HG03066 (cell line): ENCODE data around the gene GATA5.
"Not testable (repeated sequence)": the region's sequence is repeated elsewhere in the genome, so short reads cannot be mapped to it uniquely, and the experiment has no call there.

Experiments used
- ATAC-seq: cut with Tn5 transposase; IDR thresholded peaks from one replicate; pipeline ENCODE4 v1.9.1; 2021; ENCODE audit warnings: low read depth; ENCODE audit not compliant: unreplicated experiment

The GATA5 gene

DNA sequence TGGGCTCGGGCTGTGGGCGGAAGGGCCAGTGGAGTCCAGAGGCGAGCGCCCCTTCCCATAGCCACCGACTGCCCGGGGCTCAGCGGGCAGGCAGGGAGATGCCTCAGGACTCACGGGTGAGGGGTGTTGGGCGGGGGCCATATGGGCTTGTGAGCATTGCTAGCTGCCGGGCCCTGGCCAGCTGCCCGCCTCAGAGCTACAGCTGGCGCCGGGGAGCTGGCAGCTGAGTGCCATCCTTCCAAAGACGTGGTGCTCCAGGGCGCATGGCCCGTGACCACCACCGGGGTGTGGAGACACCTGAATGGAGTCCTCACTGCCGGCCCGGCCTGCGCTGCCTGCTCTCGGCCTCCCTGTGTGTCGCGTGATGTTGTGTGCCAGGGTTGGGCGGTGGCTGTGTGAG, 37.9 kb downstream of the GATA5 start:
- no peak for ATAC-seq

- ATAC-seq, result no peak
These were observed 38.3 kb downstream of the GATA5 start for GRCh38 chr20:62437496-62437895.

DNA sequence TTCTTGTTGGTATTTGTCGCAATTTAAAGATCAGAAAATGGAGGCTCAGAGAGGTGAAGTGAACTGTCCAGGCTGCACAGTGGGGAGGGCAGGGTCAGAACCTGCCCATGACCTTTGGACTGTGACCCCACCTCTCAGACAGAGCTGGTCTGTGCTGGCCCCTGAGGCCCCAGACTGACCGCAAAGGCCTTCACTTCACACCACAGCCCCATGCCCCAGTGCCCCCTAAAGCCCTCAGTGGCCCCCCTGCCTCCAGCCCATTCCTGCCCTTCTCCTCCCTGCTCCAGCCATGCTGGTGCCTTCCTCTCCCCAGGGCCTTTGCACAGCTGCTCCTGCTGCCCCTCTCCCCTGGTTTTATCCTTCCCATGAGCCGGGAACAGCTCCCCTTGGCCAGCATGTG, 39.1 kb downstream of the GATA5 start:
- ATAC-seq, result no peak

DNA sequence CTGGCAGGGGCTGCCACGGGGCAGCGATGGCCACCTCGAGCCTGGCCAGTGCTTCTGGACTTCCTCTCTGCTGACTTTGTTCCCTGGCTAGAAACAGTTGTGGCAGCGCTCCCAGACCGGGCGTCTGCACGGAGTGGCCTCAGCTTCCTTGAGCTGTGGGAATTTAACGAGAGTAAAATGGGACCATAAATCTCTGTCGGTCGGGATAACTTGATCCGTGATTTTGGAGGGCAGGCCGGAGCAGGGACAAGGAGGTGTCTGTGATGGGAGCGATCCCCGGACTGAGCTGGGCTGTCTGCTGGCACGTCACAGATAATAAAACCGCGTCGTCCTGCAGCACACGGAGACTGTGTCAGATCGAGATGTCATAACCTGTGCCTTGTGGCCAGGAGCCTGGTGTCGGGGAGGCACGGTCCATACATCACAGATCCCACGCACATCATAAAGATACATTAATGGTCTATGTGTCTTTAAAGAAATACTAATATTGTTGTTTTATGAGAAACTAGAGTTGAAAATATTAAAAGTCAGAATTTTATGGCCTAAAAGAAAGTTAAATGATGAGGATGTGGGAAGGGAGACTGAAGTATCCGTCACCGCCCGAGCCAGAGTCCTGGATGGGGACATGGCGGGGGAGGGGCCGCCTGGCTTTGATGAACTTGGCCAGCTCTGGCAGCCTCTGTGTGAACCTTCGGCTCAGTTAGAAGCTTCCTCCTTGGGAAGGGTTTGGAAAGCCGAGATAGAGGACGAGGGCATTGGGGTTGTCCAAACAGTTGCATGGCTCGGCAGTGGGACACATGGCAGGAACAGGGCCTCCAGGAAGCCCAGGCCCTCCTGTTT, 41.9 kb downstream of the GATA5 start:
- ATAC-seq, result no peak

- ATAC-seq, result no peak
These were observed 44.8 kb downstream of the GATA5 start for GRCh38 chr20:62430866-62431447.

- ATAC-seq, result no peak
These were observed 45.4 kb downstream of the GATA5 start for GRCh38 chr20:62430311-62430853.

DNA sequence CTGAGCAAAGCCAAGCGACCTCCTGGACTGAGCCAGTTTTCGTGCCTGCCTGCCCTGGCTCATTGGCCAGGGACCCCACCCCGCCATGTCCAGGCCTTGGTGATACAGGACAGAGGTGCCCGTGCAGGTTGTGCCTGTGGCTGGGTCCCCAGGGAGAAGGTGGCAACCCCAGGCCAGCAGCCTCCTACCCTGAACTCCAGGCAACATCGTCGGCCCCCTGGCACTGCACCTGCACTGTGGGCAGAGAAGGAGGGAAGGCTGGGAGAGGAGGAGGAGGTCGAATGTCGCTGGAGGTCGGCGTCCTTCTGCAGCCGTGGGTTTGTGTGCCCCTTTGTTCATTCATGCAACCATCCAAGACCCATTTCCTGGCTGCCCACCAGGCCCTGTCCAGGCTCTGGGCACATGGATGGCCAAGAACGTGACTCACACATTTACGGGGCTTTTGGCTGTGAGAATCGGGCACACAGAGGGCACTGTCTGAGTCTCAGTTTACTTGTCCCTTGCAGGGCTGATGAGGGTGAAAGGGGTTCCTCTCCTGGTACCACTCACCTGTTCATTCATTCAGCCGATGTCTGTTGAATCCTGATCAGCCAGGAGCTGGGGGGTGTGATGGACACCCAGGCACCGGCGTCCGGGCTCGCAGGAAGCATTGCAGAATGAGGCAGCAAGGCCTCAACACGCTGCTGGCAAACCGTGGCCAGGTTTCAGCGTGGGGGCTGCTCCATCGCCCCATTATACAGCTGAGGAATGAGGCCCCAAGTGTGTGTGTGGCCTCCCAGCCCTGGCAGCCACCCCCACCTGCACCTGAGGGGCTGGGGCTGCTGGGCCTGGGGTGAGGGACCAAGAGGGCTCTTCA, 46.1 kb downstream of the GATA5 start:
- ATAC-seq, result no peak

- no peak for ATAC-seq
These were observed 47.1 kb downstream of the GATA5 start for GRCh38 chr20:62428396-62429295.

DNA sequence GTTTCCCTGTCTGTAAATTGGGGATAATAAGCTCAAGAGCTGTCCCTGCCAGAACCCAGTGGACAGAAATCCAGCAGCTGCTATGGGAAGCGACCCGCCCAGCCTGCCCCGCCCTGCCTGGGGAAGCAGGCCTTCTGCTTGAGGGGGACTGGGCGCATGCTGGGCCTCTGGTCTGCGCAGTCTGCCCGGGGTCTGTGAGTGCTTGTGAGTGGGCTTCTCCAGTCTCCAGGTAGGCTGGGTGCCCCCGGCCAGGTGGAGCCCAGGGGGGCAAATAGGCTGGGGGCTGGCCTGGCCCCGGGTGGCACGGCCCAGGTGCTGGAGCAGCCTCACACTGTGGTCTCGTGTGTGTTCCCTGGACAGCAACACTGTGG, 47.8 kb downstream of the GATA5 start:
- no peak for ATAC-seq

- no peak for ATAC-seq
These were observed 48.4 kb downstream of the GATA5 start, which contains the start of gene RBBP8NL for GRCh38 chr20:62427172-62428001. RBBP8NL (minus strand) TSS chr20:62427539; CDS start chr20:62419647, 7,892 bp downstream.

- ATAC-seq, result no peak
These were observed 49.1 kb downstream of the GATA5 start for GRCh38 chr20:62426699-62427131.

- ATAC-seq, result not testable (repeated sequence)
These were observed 49.8 kb downstream of the GATA5 start for GRCh38 chr20:62426059-62426348.

GRCh38 chr20:62425281-62426058, 50.3 kb downstream of the GATA5 start:
- no peak for ATAC-seq

DNA sequence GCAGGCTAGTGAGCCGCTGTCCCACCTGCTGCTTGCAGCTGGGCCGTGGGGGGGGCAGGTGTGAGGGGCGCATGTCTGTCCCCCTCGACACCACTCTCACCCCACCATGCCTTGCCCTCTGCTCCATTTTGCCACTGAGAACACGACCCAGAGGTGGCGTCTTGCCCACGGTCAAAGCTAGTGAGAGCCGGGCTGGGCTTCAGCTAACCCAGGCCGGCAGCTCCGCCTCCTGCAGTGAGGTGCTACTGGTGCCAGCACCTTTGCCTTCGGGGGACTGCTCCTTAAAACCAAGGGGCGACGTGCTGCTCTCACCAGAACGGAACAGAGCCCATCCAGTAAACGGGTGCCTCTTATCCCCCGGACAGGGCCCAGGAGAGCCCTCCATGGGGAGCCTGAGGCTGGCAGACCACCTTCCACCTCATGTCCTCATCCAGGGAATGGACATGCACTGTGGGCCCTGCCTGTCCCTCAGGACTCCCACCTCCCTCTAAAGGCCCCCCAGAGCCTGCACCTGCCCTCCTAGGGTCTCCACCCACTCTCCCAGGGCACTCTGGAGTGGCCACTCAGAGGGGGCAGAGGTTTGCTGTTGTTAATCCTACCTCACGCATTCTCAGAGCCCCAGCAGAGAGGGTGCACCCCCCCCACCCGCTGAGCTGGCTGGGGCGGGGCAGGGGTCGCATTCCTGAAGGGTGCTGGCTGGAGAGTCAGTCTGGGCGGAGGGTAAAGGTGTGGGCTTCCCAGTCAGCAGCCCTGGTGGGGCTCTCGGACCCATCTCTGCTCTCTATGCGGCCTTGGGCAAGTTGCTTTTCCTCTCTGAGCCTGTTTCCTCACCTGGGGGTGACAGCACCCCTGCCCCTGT, 51.3 kb downstream of the GATA5 start:
- ATAC-seq, result no peak

DNA sequence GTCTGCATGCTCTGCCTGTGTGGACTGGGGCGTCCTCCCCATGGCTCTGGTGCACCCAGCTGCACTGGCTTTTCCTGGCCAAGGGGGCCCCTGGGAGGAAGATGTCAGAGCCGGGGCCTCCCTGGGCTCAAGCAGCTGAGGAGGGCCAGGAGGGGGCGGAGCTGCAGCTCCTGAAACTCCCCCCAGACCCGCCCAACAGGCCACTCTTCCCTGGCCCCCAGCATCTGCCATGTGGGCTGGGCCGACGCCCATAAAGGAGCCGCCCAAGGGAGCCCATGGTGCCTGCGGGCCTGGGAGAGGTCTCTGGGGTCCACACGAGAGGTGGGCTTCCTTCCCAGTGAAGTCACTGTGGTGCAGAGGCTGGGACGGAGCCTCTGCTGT, 52.5 kb downstream of the GATA5 start:
- ATAC-seq, result no peak

- no peak for ATAC-seq
These were observed 53.0 kb downstream of the GATA5 start for GRCh38 chr20:62422636-62423325.

GRCh38 chr20:62421716-62421990, 54.1 kb downstream of the GATA5 start:
- no peak for ATAC-seq
